ENCODE data around the gene FBXO45. TPM values are rescaled to one million over a fixed set of nuclear protein-coding genes. Genes with fewer than 3 reads are reported as not detected.

The FBXO45 gene
- total and polyA plus RNA-seq, 9 of the 15 experiments (the other 6 are each of a cell fraction or from before 2014, with no cell fraction given) = 15.2 to 52.8 (median 37.0) TPM

DNA sequence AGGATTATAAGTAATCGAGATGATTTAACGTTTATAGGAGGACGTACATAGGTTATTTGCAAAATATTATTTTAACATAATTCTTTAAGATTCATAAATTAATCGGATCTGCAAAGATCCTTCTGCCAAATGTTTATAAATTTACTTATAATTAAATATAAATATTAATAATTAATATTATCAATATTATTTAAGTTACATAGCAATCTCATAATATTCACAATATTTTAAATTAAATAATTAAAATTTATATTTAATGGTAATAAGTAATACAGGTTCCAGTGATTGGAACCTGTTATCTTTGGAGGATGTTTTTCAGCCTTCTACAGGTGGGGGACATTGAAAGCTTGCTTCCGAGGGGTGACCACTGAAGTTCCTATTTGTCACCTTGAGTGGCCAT lies 16.2 kb upstream of the FBXO45 start (continued):
- TF ChIP-seq, protein P1, sequence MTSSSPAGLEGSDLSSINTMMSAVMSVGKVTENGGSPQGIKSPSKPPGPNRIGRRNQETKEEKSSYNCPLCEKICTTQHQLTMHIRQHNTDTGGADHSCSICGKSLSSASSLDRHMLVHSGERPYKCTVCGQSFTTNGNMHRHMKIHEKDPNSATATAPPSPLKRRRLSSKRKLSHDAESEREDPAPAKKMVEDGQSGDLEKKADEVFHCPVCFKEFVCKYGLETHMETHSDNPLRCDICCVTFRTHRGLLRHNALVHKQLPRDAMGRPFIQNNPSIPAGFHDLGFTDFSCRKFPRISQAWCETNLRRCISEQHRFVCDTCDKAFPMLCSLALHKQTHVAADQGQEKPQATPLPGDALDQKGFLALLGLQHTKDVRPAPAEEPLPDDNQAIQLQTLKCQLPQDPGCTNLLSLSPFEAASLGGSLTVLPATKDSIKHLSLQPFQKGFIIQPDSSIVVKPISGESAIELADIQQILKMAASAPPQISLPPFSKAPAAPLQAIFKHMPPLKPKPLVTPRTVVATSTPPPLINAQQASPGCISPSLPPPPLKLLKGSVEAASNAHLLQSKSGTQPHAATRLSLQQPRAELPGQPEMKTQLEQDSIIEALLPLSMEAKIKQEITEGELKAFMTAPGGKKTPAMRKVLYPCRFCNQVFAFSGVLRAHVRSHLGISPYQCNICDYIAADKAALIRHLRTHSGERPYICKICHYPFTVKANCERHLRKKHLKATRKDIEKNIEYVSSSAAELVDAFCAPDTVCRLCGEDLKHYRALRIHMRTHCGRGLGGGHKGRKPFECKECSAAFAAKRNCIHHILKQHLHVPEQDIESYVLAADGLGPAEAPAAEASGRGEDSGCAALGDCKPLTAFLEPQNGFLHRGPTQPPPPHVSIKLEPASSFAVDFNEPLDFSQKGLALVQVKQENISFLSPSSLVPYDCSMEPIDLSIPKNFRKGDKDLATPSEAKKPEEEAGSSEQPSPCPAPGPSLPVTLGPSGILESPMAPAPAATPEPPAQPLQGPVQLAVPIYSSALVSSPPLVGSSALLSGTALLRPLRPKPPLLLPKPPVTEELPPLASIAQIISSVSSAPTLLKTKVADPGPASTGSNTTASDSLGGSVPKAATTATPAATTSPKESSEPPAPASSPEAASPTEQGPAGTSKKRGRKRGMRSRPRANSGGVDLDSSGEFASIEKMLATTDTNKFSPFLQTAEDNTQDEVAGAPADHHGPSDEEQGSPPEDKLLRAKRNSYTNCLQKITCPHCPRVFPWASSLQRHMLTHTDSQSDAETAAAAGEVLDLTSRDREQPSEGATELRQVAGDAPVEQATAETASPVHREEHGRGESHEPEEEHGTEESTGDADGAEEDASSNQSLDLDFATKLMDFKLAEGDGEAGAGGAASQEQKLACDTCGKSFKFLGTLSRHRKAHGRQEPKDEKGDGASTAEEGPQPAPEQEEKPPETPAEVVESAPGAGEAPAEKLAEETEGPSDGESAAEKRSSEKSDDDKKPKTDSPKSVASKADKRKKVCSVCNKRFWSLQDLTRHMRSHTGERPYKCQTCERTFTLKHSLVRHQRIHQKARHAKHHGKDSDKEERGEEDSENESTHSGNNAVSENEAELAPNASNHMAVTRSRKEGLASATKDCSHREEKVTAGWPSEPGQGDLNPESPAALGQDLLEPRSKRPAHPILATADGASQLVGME (CRISPR knock-in tag; IDR thresholded peaks at IDR 0.05) = no peak
- no peak for TF ChIP-seq MAFK (IDR thresholded peaks at IDR 0.05; ENCODE audit: low read length)
- no peak for TF ChIP-seq ZNF282 (CRISPR knock-in tag; IDR thresholded peaks at IDR 0.05)
- TF ChIP-seq, protein P2, sequence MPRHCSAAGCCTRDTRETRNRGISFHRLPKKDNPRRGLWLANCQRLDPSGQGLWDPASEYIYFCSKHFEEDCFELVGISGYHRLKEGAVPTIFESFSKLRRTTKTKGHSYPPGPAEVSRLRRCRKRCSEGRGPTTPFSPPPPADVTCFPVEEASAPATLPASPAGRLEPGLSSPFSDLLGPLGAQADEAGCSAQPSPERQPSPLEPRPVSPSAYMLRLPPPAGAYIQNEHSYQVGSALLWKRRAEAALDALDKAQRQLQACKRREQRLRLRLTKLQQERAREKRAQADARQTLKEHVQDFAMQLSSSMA (CRISPR knock-in tag; IDR thresholded peaks at IDR 0.05) = no peak

DNA sequence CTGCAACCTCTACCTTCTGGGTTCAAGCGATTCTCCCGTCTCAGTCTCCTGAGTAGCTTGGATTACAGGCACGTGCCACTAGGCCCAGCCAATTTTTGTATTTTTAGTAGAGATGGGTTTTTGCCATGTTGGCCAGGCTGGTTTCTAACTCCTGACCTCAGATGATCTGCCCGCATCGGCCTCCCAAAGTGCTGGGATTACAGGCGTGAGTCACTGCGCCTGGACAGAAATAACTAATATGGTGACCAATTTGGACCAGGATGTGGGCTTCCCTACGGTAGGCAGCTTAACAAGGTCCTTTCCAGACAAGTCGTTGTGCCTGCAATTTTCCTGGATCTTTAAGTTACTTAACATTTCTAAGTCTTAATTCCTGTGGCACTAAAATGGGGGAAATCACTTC lies 14.9 kb upstream of the FBXO45 start:
- H3K36me3 ChIP-seq (ENCODE audit: control insufficient read depth, insufficient read depth, low read length) = peaks cover 8% of the 10 kb centered on the region; the same call in 2 of the 3 replicates
- no TSS peak for BruUV-seq (replicated peaks)
- no peaks in the 10 kb centered on the region for H4K20me1 ChIP-seq (replicated peaks; ENCODE audit: control insufficient read depth, insufficient read depth, low read length)
- no peaks in the 10 kb centered on the region for H3K27me3 ChIP-seq (ENCODE audit: control insufficient read depth in 2 of 2, insufficient read depth in 2 of 2, low read length in 2 of 2)
- H3K9me1 ChIP-seq (ENCODE audit: control insufficient read depth, insufficient read depth, low read length) = no peaks in the 10 kb centered on the region
- POLR2A ChIA-PET = no interaction called here
- H3K4me3 ChIP-seq = no peak overlapping the region
- TF ChIP-seq, protein P3, sequence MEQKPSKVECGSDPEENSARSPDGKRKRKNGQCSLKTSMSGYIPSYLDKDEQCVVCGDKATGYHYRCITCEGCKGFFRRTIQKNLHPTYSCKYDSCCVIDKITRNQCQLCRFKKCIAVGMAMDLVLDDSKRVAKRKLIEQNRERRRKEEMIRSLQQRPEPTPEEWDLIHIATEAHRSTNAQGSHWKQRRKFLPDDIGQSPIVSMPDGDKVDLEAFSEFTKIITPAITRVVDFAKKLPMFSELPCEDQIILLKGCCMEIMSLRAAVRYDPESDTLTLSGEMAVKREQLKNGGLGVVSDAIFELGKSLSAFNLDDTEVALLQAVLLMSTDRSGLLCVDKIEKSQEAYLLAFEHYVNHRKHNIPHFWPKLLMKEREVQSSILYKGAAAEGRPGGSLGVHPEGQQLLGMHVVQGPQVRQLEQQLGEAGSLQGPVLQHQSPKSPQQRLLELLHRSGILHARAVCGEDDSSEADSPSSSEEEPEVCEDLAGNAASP (IDR thresholded peaks at IDR 0.05) = no peak
- TF ChIP-seq POLR2A (conservative IDR thresholded peaks at IDR 0.05) (peak; percentile 28; the same call in 1 of the 2 replicates), SP1 (CRISPR knock-in tag; IDR thresholded peaks at IDR 0.05) (no peak)
- no peak for ATAC-seq
- no peak for FAIRE-seq
- no peak overlapping the region for H2AFZ ChIP-seq (ENCODE audit: low read depth, low read length)
- peaks cover 8% of the 10 kb centered on the region; the same call in 1 of the 2 replicates for H3K9me3 ChIP-seq (replicated peaks; ENCODE audit: control insufficient read depth, insufficient read depth, low read depth, low read length)
- in situ Hi-C loops (cut with MboI) = no loop called here
- 89% methylated on average over 9 of the region's 9 CpGs for WGBS (ENCODE audit: insufficient coverage, low coverage, missing lambda C conversion rate)
- H3K4me1 ChIP-seq (replicated peaks in 1 of 2; ENCODE audit: control insufficient read depth in 2 of 2, insufficient read depth in 2 of 2, low read length in 2 of 2) = no peaks in the 10 kb centered on the region
- H3K9ac ChIP-seq (ENCODE audit: insufficient read depth in 1 of 2, low read depth in 2 of 2, low read length in 2 of 2) = no peak overlapping the region
- no peak overlapping the region for H3K27ac ChIP-seq (ENCODE audit: extremely low read depth, low read depth, low read length)
- CTCF ChIA-PET (ENCODE audit: low intra/inter-chr PET ratio) = no interaction called here
- DNase-seq (ENCODE audit: extremely low read depth in 1 of 4, low spot score in 3 of 4) = no peak
- intact Hi-C loops (cut with micrococcal nuclease) = no loop called here
- H3K4me2 ChIP-seq (ENCODE audit: insufficient read depth, low read length) = no peak overlapping the region
- H3K79me2 ChIP-seq (ENCODE audit: control insufficient read depth, insufficient read depth, low read length) = no peaks in the 10 kb centered on the region
